SK-N-SH (cell line): ENCODE data around the gene C1orf174. TPM values are rescaled to one million over a fixed set of nuclear protein-coding genes. Genes with fewer than 3 reads are reported as not detected.

Experiments used
- CTCF ChIA-PET: fragments of 300-600, 350-600 bp; formaldehyde crosslinking; extraction: SDS; loops from one replicate; lab custom pipeline; 2021; lab: Yijun Ruan, JAX
- POLR2A ChIA-PET: fragments of 350-600 bp; sonication (Branson Sonifier 250); formaldehyde crosslinking; extraction: SDS; loops from one replicate; lab custom pipeline; 2020; ENCODE audit warnings: antibody characterized with exemption, inconsistent platforms; lab: Yijun Ruan, JAX
- DNase-seq: peaks from one replicate; pipeline ENCODE4 v3.0.0; 2012
- H2AFZ ChIP-seq: fragments of 200-600 bp; sonication (generic); 2 replicates; pipeline ENCODE4 v1.8.1; 2016; ENCODE audit warnings: antibody characterized with exemption, mild to moderate bottlenecking, low read depth
- H3F3A ChIP-seq: fragments of 200-600 bp; sonication (generic); replicated peaks from 2 replicates; pipeline ENCODE3; 2016; ENCODE audit warnings: antibody characterized with exemption, mild to moderate bottlenecking; ENCODE audit not compliant: insufficient read depth
- H3K27ac ChIP-seq, 2 experiments: fragments of 200-500 bp in 1 of 2; fragments of 200-600 bp in 1 of 2; sonication (Bioruptor generic) in 1 of 2; sonication (generic), shearing (Covaris generic) in 1 of 2; 2 replicates each; pipeline versions ENCODE4 v1.5.1 to v1.6.1; 2014 to 2016; ENCODE audit warnings: low read depth in 2 of 2, inconsistent platforms in 1 of 2, low read length in 1 of 2, mild to moderate bottlenecking in 1 of 2, mixed read lengths in 1 of 2
- H3K27me3 ChIP-seq: fragments of 200-600 bp; sonication (generic), shearing (Covaris generic); 2 replicates; pipeline ENCODE4 v1.6.1; 2016; ENCODE audit warnings: mixed run types; ENCODE audit not compliant: insufficient read depth
- H3K36me3 ChIP-seq, 2 experiments: fragments of 200-500 bp in 1 of 2; fragments of 200-600 bp in 1 of 2; sonication (Bioruptor generic) in 1 of 2; sonication (generic) in 1 of 2; replicated peaks in 1 of 2; 2 replicates each; pipeline versions ENCODE3 to v1.5.1; 2014 to 2016; ENCODE audit warnings: low read length in 1 of 2, mild to moderate bottlenecking in 1 of 2; ENCODE audit not compliant: insufficient read depth in 2 of 2, control insufficient read depth in 1 of 2
- H3K4me1 ChIP-seq, 2 experiments: fragments of 200-500 bp in 1 of 2; fragments of 200-600 bp in 1 of 2; sonication (Bioruptor generic) in 1 of 2; sonication (generic), shearing (Covaris generic) in 1 of 2; 2 replicates each; pipeline versions ENCODE4 v1.5.1 to v1.6.1; 2014 to 2016; ENCODE audit warnings: low read depth in 1 of 2, low read length in 1 of 2, mixed run types in 1 of 2; ENCODE audit not compliant: insufficient read depth in 2 of 2, control insufficient read depth in 1 of 2
- H3K4me2 ChIP-seq: fragments of 200-600 bp; sonication (generic), shearing (Covaris generic); 2 replicates; pipeline ENCODE4 v1.6.1; 2017; ENCODE audit warnings: mixed run types
- H3K4me3 ChIP-seq, 2 experiments: fragments of 200-500 bp in 1 of 2; fragments of 200-600 bp in 1 of 2; sonication (Bioruptor generic) in 1 of 2; sonication (generic), shearing (Covaris generic) in 1 of 2; 2 replicates each; pipeline versions ENCODE4 v1.5.1 to v1.8.1; 2014 to 2016; ENCODE audit warnings: low read depth in 2 of 2, inconsistent platforms in 1 of 2, low read length in 1 of 2, mild to moderate bottlenecking in 1 of 2, mixed read lengths in 1 of 2, moderate library complexity in 1 of 2
- H3K79me2 ChIP-seq: fragments of 200-600 bp; sonication (generic); 2 replicates; pipeline ENCODE4 v1.8.1; 2017; ENCODE audit warnings: mild to moderate bottlenecking; ENCODE audit not compliant: insufficient read depth
- H3K9ac ChIP-seq: fragments of 200-600 bp; sonication (generic); 2 replicates; pipeline ENCODE4 v1.6.1; 2017; ENCODE audit warnings: mixed run types
- H3K9me2 ChIP-seq: fragments of 200-600 bp; sonication (generic); 2 replicates; pipeline ENCODE4 v1.6.1; 2017; ENCODE audit warnings: mixed run types
- H3K9me3 ChIP-seq: fragments of 200-600 bp; sonication (generic); 2 replicates; pipeline ENCODE4 v1.6.1; 2017; ENCODE audit warnings: mixed run types, mild to moderate bottlenecking, moderate library complexity
- H4K20me1 ChIP-seq: fragments of 200-600 bp; sonication (generic); 2 replicates; pipeline ENCODE4 v1.6.1; 2017; ENCODE audit warnings: mild to moderate bottlenecking, mixed run types; ENCODE audit not compliant: insufficient read depth
- ELF1 ChIP-seq: IDR thresholded peaks from 2 replicates; pipeline ENCODE4 v1.4.0; 2012
- EZH2phosphoT487 ChIP-seq: fragments of 200-600 bp; sonication (generic); IDR thresholded peaks from 2 replicates; pipeline ENCODE4 v1.6.1; 2017; ENCODE audit warnings: low read depth, mixed run types, mild to moderate bottlenecking, antibody characterized with exemption, moderate library complexity, borderline replicate concordance
- FOXJ3 ChIP-seq: sonication (generic); formaldehyde crosslinking; IDR thresholded peaks from 2 replicates; pipeline ENCODE4 v1.5.1; 2020; ENCODE audit warnings: mild to moderate bottlenecking, missing genetic modification reagents
- FOXM1 ChIP-seq: IDR thresholded peaks from 2 replicates; pipeline ENCODE4 v1.4.0; 2012; ENCODE audit warnings: low read depth, mild to moderate bottlenecking
- MXI1 ChIP-seq: IDR thresholded peaks from 2 replicates; pipeline ENCODE4 v1.6.1; 2012; ENCODE audit warnings: mild to moderate bottlenecking, low read depth, low read length, improper control_type of control experiment
- POLR2AphosphoS5 ChIP-seq: IDR thresholded peaks from 2 replicates; pipeline ENCODE4 v1.6.1; 2012; ENCODE audit warnings: low read depth, low read length
- RFX5 ChIP-seq: IDR thresholded peaks from 2 replicates; pipeline ENCODE4 v1.6.1; 2012; ENCODE audit warnings: mild to moderate bottlenecking, improper control_type of control experiment, low read length
- RXRA ChIP-seq: IDR thresholded peaks from 2 replicates; pipeline ENCODE4 v1.4.0; 2012; ENCODE audit warnings: low read depth, mild to moderate bottlenecking, borderline replicate concordance
- TAF1 ChIP-seq: IDR thresholded peaks from 2 replicates; pipeline ENCODE4 v1.6.1; 2012; ENCODE audit warnings: low read depth, mild to moderate bottlenecking, low read length, moderate library complexity, borderline replicate concordance
- TCF12 ChIP-seq: IDR thresholded peaks from 2 replicates; pipeline ENCODE4 v1.4.0; 2012
- WGBS: methylation state at CpG from one replicate; pipeline ENCODE4 v1.1.6; 2017; ENCODE audit warnings: low lambda C conversion rate; 5-methylcytosine and 5-hydroxymethylcytosine counted together
- polyA plus RNA-seq, 3 experiments: library from polyadenylated mRNA; depleted of rRNA; stranded (reverse); fragments of >200 nt; gene quantifications; 2 replicates each; pipeline ENCODE4 v1.2.3, GENCODE V29; 2012
- TF ChIP-seq, protein P1 (sequence below): fragments of 150-350 bp; IDR thresholded peaks from 2 replicates; pipeline ENCODE4 v1.6.1; 2017; ENCODE audit warnings: antibody characterized with exemption, low read length, low read depth, borderline replicate concordance
- TF ChIP-seq, protein P2 (sequence below): IDR thresholded peaks from 2 replicates; pipeline ENCODE4 v1.4.0; 2012; ENCODE audit warnings: low read depth, borderline replicate concordance
- TF ChIP-seq, protein P3 (sequence below): fragments of 200-600 bp; sonication (generic); IDR thresholded peaks from 2 replicates; pipeline ENCODE4 v1.6.1; 2017; ENCODE audit warnings: antibody characterized with exemption, mild to moderate bottlenecking, moderate library complexity

The C1orf174 gene
- polyA plus RNA-seq, 1 of the 3 experiments (the other 2 are of a cell fraction): 21.4 TPM

DNA sequence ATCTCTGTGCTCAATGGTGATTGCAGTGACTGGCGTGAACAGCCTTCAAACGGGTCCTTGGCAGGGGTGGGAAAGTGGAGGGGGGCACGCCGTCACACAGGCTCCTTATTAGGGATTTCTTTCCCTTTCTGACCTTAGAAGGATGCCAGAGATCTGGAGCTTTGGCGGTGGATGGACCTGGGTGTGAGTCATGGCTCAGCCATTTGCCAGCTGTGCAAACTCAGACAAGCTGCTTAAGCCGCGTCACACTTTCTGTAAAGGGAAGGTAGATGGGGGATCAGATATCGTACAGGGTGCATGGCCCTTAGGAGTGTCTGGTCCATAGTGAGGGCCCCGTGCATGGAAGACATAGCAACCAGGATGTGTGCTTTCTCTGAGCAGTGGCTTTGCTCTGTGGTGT, 48.3 kb upstream of the C1orf174 start:
- Histone ChIP-seq H3K36me3 (no peaks in the 10 kb centered on the region), H3K9me2 (no peaks in the 10 kb centered on the region), H3K9ac (no peak overlapping the region), H4K20me1 (no peaks in the 10 kb centered on the region), H2AFZ (no peak overlapping the region), H3K4me3 (no peak overlapping the region), H3K27me3 (no peaks in the 10 kb centered on the region), H3K27ac (no peak overlapping the region)
- CTCF ChIA-PET: no interaction called here
- 10% methylated on average over 2 of the region's 9 CpGs for WGBS
- DNase-seq: no peak
- TF ChIP-seq FOXJ3 (CRISPR knock-in tag): no peak
- TF ChIP-seq, protein P1, sequence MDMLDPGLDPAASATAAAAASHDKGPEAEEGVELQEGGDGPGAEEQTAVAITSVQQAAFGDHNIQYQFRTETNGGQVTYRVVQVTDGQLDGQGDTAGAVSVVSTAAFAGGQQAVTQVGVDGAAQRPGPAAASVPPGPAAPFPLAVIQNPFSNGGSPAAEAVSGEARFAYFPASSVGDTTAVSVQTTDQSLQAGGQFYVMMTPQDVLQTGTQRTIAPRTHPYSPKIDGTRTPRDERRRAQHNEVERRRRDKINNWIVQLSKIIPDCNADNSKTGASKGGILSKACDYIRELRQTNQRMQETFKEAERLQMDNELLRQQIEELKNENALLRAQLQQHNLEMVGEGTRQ: no peak
- no peak for TF ChIP-seq FOXM1
- TF ChIP-seq TAF1: no peak
- no peak for TF ChIP-seq EZH2phosphoT487
- TF ChIP-seq POLR2AphosphoS5: no peak
- no peak for TF ChIP-seq ELF1
- no peak for TF ChIP-seq RFX5
- TF ChIP-seq TCF12: no peak
- TF ChIP-seq, protein P2, sequence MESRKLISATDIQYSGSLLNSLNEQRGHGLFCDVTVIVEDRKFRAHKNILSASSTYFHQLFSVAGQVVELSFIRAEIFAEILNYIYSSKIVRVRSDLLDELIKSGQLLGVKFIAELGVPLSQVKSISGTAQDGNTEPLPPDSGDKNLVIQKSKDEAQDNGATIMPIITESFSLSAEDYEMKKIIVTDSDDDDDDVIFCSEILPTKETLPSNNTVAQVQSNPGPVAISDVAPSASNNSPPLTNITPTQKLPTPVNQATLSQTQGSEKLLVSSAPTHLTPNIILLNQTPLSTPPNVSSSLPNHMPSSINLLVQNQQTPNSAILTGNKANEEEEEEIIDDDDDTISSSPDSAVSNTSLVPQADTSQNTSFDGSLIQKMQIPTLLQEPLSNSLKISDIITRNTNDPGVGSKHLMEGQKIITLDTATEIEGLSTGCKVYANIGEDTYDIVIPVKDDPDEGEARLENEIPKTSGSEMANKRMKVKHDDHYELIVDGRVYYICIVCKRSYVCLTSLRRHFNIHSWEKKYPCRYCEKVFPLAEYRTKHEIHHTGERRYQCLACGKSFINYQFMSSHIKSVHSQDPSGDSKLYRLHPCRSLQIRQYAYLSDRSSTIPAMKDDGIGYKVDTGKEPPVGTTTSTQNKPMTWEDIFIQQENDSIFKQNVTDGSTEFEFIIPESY: no peak
- no peak for TF ChIP-seq RXRA
- TF ChIP-seq, protein P3, sequence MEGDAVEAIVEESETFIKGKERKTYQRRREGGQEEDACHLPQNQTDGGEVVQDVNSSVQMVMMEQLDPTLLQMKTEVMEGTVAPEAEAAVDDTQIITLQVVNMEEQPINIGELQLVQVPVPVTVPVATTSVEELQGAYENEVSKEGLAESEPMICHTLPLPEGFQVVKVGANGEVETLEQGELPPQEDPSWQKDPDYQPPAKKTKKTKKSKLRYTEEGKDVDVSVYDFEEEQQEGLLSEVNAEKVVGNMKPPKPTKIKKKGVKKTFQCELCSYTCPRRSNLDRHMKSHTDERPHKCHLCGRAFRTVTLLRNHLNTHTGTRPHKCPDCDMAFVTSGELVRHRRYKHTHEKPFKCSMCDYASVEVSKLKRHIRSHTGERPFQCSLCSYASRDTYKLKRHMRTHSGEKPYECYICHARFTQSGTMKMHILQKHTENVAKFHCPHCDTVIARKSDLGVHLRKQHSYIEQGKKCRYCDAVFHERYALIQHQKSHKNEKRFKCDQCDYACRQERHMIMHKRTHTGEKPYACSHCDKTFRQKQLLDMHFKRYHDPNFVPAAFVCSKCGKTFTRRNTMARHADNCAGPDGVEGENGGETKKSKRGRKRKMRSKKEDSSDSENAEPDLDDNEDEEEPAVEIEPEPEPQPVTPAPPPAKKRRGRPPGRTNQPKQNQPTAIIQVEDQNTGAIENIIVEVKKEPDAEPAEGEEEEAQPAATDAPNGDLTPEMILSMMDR: no peak
- TF ChIP-seq MXI1: no peak
- TF ChIP-seq, all 33 proteins: peak for 0
- no peak overlapping the region for H3K4me2 ChIP-seq
- H3K79me2 ChIP-seq: no peaks in the 10 kb centered on the region
- no peaks in the 10 kb centered on the region for H3F3A ChIP-seq
- no peaks in the 10 kb centered on the region for H3K4me1 ChIP-seq
- no peaks in the 10 kb centered on the region for H3K9me3 ChIP-seq
- POLR2A ChIA-PET: no interaction called here
